Measurements from ENCODE around the gene ERICH4.

Gene ERICH4

GRCh38 chr19:41414461-41414860, 28.5 kb upstream of the ERICH4 start:
- DNase-seq (ENCODE audit: low spot score), result no peak

GRCh38 chr19:41415154-41415571, 27.8 kb upstream of the ERICH4 start:
- DNase-seq (ENCODE audit: low spot score), result no peak

- peak; percentile 36 for DNase-seq (ENCODE audit: low spot score)
Measured at GRCh38 chr19:41416194-41416674, 26.7 kb upstream of the ERICH4 start.

GRCh38 chr19:41420101-41420880, 22.7 kb upstream of the ERICH4 start:
- DNase-seq (ENCODE audit: low spot score), result no peak

- DNase-seq (ENCODE audit: low spot score), result no peak
Measured at GRCh38 chr19:41421314-41421713, 21.6 kb upstream of the ERICH4 start.

GRCh38 chr19:41421973-41422372, 21.0 kb upstream of the ERICH4 start:
- DNase-seq (ENCODE audit: low spot score), result no peak

GRCh38 chr19:41422456-41422855, 20.5 kb upstream of the ERICH4 start:
- DNase-seq (ENCODE audit: low spot score), result no peak

GRCh38 chr19:41422955-41423354, 20.0 kb upstream of the ERICH4 start:
- no peak for DNase-seq (ENCODE audit: low spot score)

GRCh38 chr19:41424335-41425173, 18.4 kb upstream of the ERICH4 start:
- DNase-seq (ENCODE audit: low spot score), result no peak

GRCh38 chr19:41425174-41426115, 17.5 kb upstream of the ERICH4 start:
- no peak for DNase-seq (ENCODE audit: low spot score)

GRCh38 chr19:41426116-41426841, 16.7 kb upstream of the ERICH4 start:
- DNase-seq (ENCODE audit: low spot score), result no peak

GRCh38 chr19:41426952-41427646, 15.9 kb upstream of the ERICH4 start, which contains the start of gene B3GNT8:
B3GNT8 (minus strand) TSS chr19:41427374; CDS start chr19:41426778, 596 bp downstream.
- DNase-seq (ENCODE audit: low spot score), result no peak

GRCh38 chr19:41427647-41428480, 15.1 kb upstream of the ERICH4 start:
- DNase-seq (ENCODE audit: low spot score), result no peak

GRCh38 chr19:41428481-41428859, 14.5 kb upstream of the ERICH4 start:
- no peak for DNase-seq (ENCODE audit: low spot score)

- DNase-seq (ENCODE audit: low spot score), result no peak
Measured at GRCh38 chr19:41430922-41431321, 12.0 kb upstream of the ERICH4 start.

- DNase-seq (ENCODE audit: low spot score), result no peak
Measured at GRCh38 chr19:41431426-41432386, 11.2 kb upstream of the ERICH4 start.

GRCh38 chr19:41433171-41433570, 9.8 kb upstream of the ERICH4 start:
- DNase-seq (ENCODE audit: low spot score), result no peak

- no peak for DNase-seq (ENCODE audit: low spot score)
Measured at GRCh38 chr19:41434450-41434849, 8.5 kb upstream of the ERICH4 start.
